Neuronal stem cell (in vitro differentiated cells): ENCODE measurements around the gene TMEM30B.

ENCODE experiments used
- DNase-seq: peaks from one replicate; pipeline ENCODE4 v3.0.0-alpha.2; 2013; ENCODE audit warnings: low spot score
- H2AFZ ChIP-seq: one replicate; pipeline ENCODE4 v1.6.1; 2013; ENCODE audit warnings: mild to moderate bottlenecking, low read length, inconsistent platforms
- H2AK5ac ChIP-seq: 2 replicates; pipeline ENCODE4 v1.6.1; 2013; ENCODE audit warnings: low read depth, mild to moderate bottlenecking, inconsistent platforms, low read length, moderate library complexity, mixed read lengths
- H2BK120ac ChIP-seq: 2 replicates; pipeline ENCODE4 v1.6.1; 2013; ENCODE audit warnings: low read depth, mild to moderate bottlenecking, inconsistent platforms, low read length, moderate library complexity, mixed read lengths
- H2BK12ac ChIP-seq: one replicate; pipeline ENCODE4 v1.6.1; 2013; ENCODE audit warnings: low read length, inconsistent platforms
- H2BK15ac ChIP-seq: 2 replicates; pipeline ENCODE4 v1.6.1; 2013; ENCODE audit warnings: mild to moderate bottlenecking, low read length, inconsistent platforms, mixed read lengths
- H2BK5ac ChIP-seq: one replicate; pipeline ENCODE4 v1.6.1; 2013; ENCODE audit warnings: inconsistent platforms, mild to moderate bottlenecking, low read length, moderate library complexity
- H3K14ac ChIP-seq: one replicate; pipeline ENCODE4 v1.6.1; 2013; ENCODE audit warnings: low read length, inconsistent platforms
- H3K18ac ChIP-seq: 2 replicates; pipeline ENCODE4 v1.6.1; 2013; ENCODE audit warnings: low read length, inconsistent platforms
- H3K23ac ChIP-seq: 2 replicates; pipeline ENCODE4 v1.6.1; 2013; ENCODE audit warnings: low read depth, mild to moderate bottlenecking, mixed read lengths, low read length, inconsistent platforms; ENCODE audit not compliant: poor library complexity
- H3K27ac ChIP-seq: replicated peaks from 3 replicates; pipeline ENCODE4 v1.5.1; 2013; ENCODE audit warnings: low read length, inconsistent platforms
- H3K27me3 ChIP-seq, 3 experiments: 2 replicates each; pipeline ENCODE4 v1.6.1; 2013; ENCODE audit warnings: low read length in 3 of 3, mild to moderate bottlenecking in 2 of 3, inconsistent platforms in 1 of 3, low read depth in 1 of 3, mixed read lengths in 1 of 3, moderate library complexity in 1 of 3; ENCODE audit not compliant: control insufficient read depth in 3 of 3, insufficient read depth in 3 of 3
- H3K36me3 ChIP-seq, 2 donors: replicated peaks in 1 of 2; 2 replicates each; pipeline ENCODE4 v1.6.1; 2013; ENCODE audit warnings: low read length in 2 of 2; ENCODE audit not compliant: control insufficient read depth in 2 of 2, insufficient read depth in 2 of 2
- H3K4ac ChIP-seq: 2 replicates; pipeline ENCODE4 v1.6.1; 2013; ENCODE audit warnings: inconsistent platforms, mild to moderate bottlenecking, low read length, moderate library complexity
- H3K4me1 ChIP-seq, 2 donors: 1 replicate in 1 of 2; 2 replicates in 1 of 2; pipeline ENCODE4 v1.6.1; 2013; ENCODE audit warnings: low read length in 2 of 2, low read depth in 1 of 2; ENCODE audit not compliant: control insufficient read depth in 2 of 2, insufficient read depth in 1 of 2
- H3K4me2 ChIP-seq: one replicate; pipeline ENCODE4 v1.6.1; 2013; ENCODE audit warnings: mild to moderate bottlenecking, low read length, inconsistent platforms; ENCODE audit not compliant: insufficient read depth, poor library complexity, severe bottlenecking
- H3K4me3 ChIP-seq, 2 donors: 2 replicates each; pipeline ENCODE4 v1.5.1; 2013; ENCODE audit warnings: low read length in 2 of 2, mild to moderate bottlenecking in 2 of 2, inconsistent platforms in 1 of 2, moderate library complexity in 1 of 2
- H3K79me1 ChIP-seq: one replicate; pipeline ENCODE4 v1.6.1; 2013; ENCODE audit warnings: low read depth, mild to moderate bottlenecking, inconsistent platforms, low read length, moderate library complexity
- H3K9ac ChIP-seq: one replicate; pipeline ENCODE4 v1.6.1; 2013; ENCODE audit warnings: mild to moderate bottlenecking, low read depth, low read length, inconsistent platforms; ENCODE audit not compliant: poor library complexity
- H3K9me3 ChIP-seq, 2 donors: replicated peaks in 1 of 2; 2 replicates each; pipeline versions ENCODE3 to v1.6.1; 2013; ENCODE audit warnings: low read length in 2 of 2, mild to moderate bottlenecking in 2 of 2, inconsistent platforms in 1 of 2, low read depth in 1 of 2, mixed read lengths in 1 of 2, moderate library complexity in 1 of 2; ENCODE audit not compliant: control insufficient read depth in 2 of 2, insufficient read depth in 1 of 2
- H4K8ac ChIP-seq: one replicate; pipeline ENCODE4 v1.6.1; 2013; ENCODE audit warnings: low read depth, mild to moderate bottlenecking, inconsistent platforms, low read length, moderate library complexity
- H4K91ac ChIP-seq: one replicate; pipeline ENCODE4 v1.6.1; 2013; ENCODE audit warnings: low read length, low read depth, mild to moderate bottlenecking, inconsistent platforms; ENCODE audit not compliant: poor library complexity
- WGBS, 2 donors: extraction: QIAGEN DNeasy Blood & Tissue Kit; methylation state at CpG; one replicate each; pipeline ENCODE4 v1.1.7; 2013; ENCODE audit warnings: missing lambda C conversion rate in 2 of 2, mixed read lengths in 1 of 2; ENCODE audit not compliant: insufficient read length in 2 of 2, insufficient replicate concordance in 1 of 2; ENCODE audit errors: extremely low coverage in 2 of 2; 5-methylcytosine and 5-hydroxymethylcytosine counted together

The TMEM30B gene

GRCh38 chr14:61270714-61271113, 10.4 kb downstream of the TMEM30B start:
- Histone ChIP-seq H2BK15ac (no peak overlapping the region), H2BK12ac (no peak overlapping the region), H3K4me3 (no peak overlapping the region), H3K4me1 (no peaks in the 10 kb centered on the region), H2AK5ac (no peak overlapping the region), H2BK120ac (no peak overlapping the region), H3K4me2 (no peak overlapping the region), H3K27me3 (peaks cover 0 to 31% (median 4%) of the 10 kb centered on the region in 3 experiments), H3K36me3 (no peaks in the 10 kb centered on the region), H3K9ac (no peak overlapping the region), H3K4ac (no peak overlapping the region), H4K91ac (no peak overlapping the region), H3K9me3 (no peaks in the 10 kb centered on the region), H3K23ac (no peak overlapping the region), H2AFZ (no peak overlapping the region), H3K18ac (no peak overlapping the region), H4K8ac (no peak overlapping the region), H3K27ac (no peak overlapping the region), H3K14ac (no peak overlapping the region), H3K79me1 (no peaks in the 10 kb centered on the region), H2BK5ac (no peak overlapping the region)
- no CpG with 5 or more reads among the region's 4 CpGs for WGBS, 2 donors
- no peak for DNase-seq

- H2AK5ac ChIP-seq: no peak overlapping the region
- H3K27ac ChIP-seq: no peak overlapping the region
- H2BK12ac ChIP-seq: no peak overlapping the region
- peaks cover 0 to 27% (median 4%) of the 10 kb centered on the region in 3 experiments for H3K27me3 ChIP-seq
- no peak overlapping the region for H4K8ac ChIP-seq
- no peak overlapping the region for H2BK15ac ChIP-seq
- DNase-seq: peak; percentile 72
- H3K14ac ChIP-seq: no peak overlapping the region
- H3K79me1 ChIP-seq: no peaks in the 10 kb centered on the region
- H3K4me3 ChIP-seq: no peak overlapping the region
- H3K4ac ChIP-seq: no peak overlapping the region
- no peaks in the 10 kb centered on the region for H3K36me3 ChIP-seq
- H2BK120ac ChIP-seq: no peak overlapping the region
- H3K23ac ChIP-seq: no peak overlapping the region
- H3K4me2 ChIP-seq: peak overlapping the region; percentile 56
- no peak overlapping the region for H3K9ac ChIP-seq
- no peaks in the 10 kb centered on the region for H3K9me3 ChIP-seq
- H2AFZ ChIP-seq: peak overlapping the region; percentile 91
- no peak overlapping the region for H4K91ac ChIP-seq
- WGBS, 2 donors: no CpG with 5 or more reads among the region's 21 CpGs
- peak overlapping the region; percentile 77 for H3K18ac ChIP-seq
- no peaks in the 10 kb centered on the region for H3K4me1 ChIP-seq
- no peak overlapping the region for H2BK5ac ChIP-seq
Measured at GRCh38 chr14:61269321-61270083, 11.6 kb downstream of the TMEM30B start.

GRCh38 chr14:61268812-61269211, 12.3 kb downstream of the TMEM30B start:
- H2AFZ ChIP-seq: no peak overlapping the region

GRCh38 chr14:61266891-61267740, 14.0 kb downstream of the TMEM30B start:
- Histone ChIP-seq H2AK5ac (no peak overlapping the region), H3K79me1 (no peaks in the 10 kb centered on the region), H3K23ac (no peak overlapping the region), H2BK5ac (no peak overlapping the region), H3K9ac (no peak overlapping the region), H3K4ac (no peak overlapping the region), H2AFZ (no peak overlapping the region), H3K18ac (no peak overlapping the region), H3K4me3 (no peak overlapping the region), H4K8ac (no peak overlapping the region), H3K27ac (no peak overlapping the region), H3K4me1 (no peaks in the 10 kb centered on the region), H3K27me3 (peaks cover 0 to 18% (median 4%) of the 10 kb centered on the region in 3 experiments), H4K91ac (no peak overlapping the region), H3K36me3 (no peaks in the 10 kb centered on the region), H3K9me3 (no peaks in the 10 kb centered on the region), H2BK15ac (no peak overlapping the region), H2BK12ac (no peak overlapping the region), H3K14ac (no peak overlapping the region), H2BK120ac (no peak overlapping the region), H3K4me2 (no peak overlapping the region)
- DNase-seq: no peak
- no CpG with 5 or more reads among the region's 11 CpGs for WGBS, 2 donors

More at GRCh38 chr14:61268812-61269211, 12.3 kb downstream of the TMEM30B start:
- Histone ChIP-seq H3K18ac (no peak overlapping the region), H4K8ac (no peak overlapping the region), H4K91ac (no peak overlapping the region), H3K4me3 (no peak overlapping the region), H2AK5ac (no peak overlapping the region), H3K4me1 (no peaks in the 10 kb centered on the region), H3K27me3 (peaks cover 0 to 23% (median 4%) of the 10 kb centered on the region in 3 experiments), H3K14ac (no peak overlapping the region), H2BK12ac (no peak overlapping the region), H3K23ac (no peak overlapping the region), H2BK5ac (no peak overlapping the region), H3K9me3 (no peaks in the 10 kb centered on the region), H3K4ac (no peak overlapping the region), H3K4me2 (no peak overlapping the region), H3K79me1 (no peaks in the 10 kb centered on the region), H2BK120ac (no peak overlapping the region), H3K9ac (no peak overlapping the region), H3K27ac (no peak overlapping the region), H2BK15ac (no peak overlapping the region), H3K36me3 (no peaks in the 10 kb centered on the region)
- DNase-seq: no peak
- WGBS, 2 donors: no CpG with 5 or more reads among the region's 1 CpG
